ENCODE results near the gene KCNAB2. TPM values are rescaled to one million over a fixed set of nuclear protein-coding genes. Genes with fewer than 3 reads are reported as not detected.

KCNAB2 gene
- total RNA-seq, 1 experiment from 2014 or later, result 4.7 TPM

GRCh38 chr1:6145396-6145750 lies 99.7 kb downstream of the KCNAB2 start:
- Mint-ChIP-seq H3K27me3 (ENCODE audit: unreplicated experiment) (peaks cover 25% of the 10 kb centered on the region), H3K4me3 (ENCODE audit: low read depth, unreplicated experiment) (no peak overlapping the region), H3K36me3 (ENCODE audit: insufficient read depth, unreplicated experiment) (no peaks in the 10 kb centered on the region), H3K9me3 (ENCODE audit: low read depth, unreplicated experiment) (no peaks in the 10 kb centered on the region), H3K27ac (ENCODE audit: unreplicated experiment) (no peak overlapping the region), H3K4me1 (ENCODE audit: low read depth, unreplicated experiment) (peaks cover 7% of the 10 kb centered on the region)
- CTCF ChIA-PET, result no interaction called here
- BruUV-seq (replicated peaks), result no TSS peak
- no peak for DNase-seq
- TF ChIP-seq, protein P1, sequence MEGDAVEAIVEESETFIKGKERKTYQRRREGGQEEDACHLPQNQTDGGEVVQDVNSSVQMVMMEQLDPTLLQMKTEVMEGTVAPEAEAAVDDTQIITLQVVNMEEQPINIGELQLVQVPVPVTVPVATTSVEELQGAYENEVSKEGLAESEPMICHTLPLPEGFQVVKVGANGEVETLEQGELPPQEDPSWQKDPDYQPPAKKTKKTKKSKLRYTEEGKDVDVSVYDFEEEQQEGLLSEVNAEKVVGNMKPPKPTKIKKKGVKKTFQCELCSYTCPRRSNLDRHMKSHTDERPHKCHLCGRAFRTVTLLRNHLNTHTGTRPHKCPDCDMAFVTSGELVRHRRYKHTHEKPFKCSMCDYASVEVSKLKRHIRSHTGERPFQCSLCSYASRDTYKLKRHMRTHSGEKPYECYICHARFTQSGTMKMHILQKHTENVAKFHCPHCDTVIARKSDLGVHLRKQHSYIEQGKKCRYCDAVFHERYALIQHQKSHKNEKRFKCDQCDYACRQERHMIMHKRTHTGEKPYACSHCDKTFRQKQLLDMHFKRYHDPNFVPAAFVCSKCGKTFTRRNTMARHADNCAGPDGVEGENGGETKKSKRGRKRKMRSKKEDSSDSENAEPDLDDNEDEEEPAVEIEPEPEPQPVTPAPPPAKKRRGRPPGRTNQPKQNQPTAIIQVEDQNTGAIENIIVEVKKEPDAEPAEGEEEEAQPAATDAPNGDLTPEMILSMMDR (IDR thresholded peaks at IDR 0.05; ENCODE audit: unreplicated experiment), result no peak
- intact Hi-C loops (cut with micrococcal nuclease; ENCODE audit: unreplicated experiment), result no loop called here

- TF ChIP-seq, protein P1 (IDR thresholded peaks at IDR 0.05; ENCODE audit: unreplicated experiment), result no peak
- H3K4me1 Mint-ChIP-seq (ENCODE audit: low read depth, unreplicated experiment), result peaks cover 7% of the 10 kb centered on the region
- no peak overlapping the region for H3K27ac Mint-ChIP-seq (ENCODE audit: unreplicated experiment)
- H3K36me3 Mint-ChIP-seq (ENCODE audit: insufficient read depth, unreplicated experiment), result no peaks in the 10 kb centered on the region
- no TSS peak for BruUV-seq (replicated peaks)
- peaks cover 25% of the 10 kb centered on the region for H3K27me3 Mint-ChIP-seq (ENCODE audit: unreplicated experiment)
- CTCF ChIA-PET, result no interaction called here
- H3K4me3 Mint-ChIP-seq (ENCODE audit: low read depth, unreplicated experiment), result no peak overlapping the region
- no peak for DNase-seq
- no peaks in the 10 kb centered on the region for H3K9me3 Mint-ChIP-seq (ENCODE audit: low read depth, unreplicated experiment)
- intact Hi-C loops (cut with micrococcal nuclease; ENCODE audit: unreplicated experiment), result no loop called here
Measured at GRCh38 chr1:6145864-6146410, 100.2 kb downstream of the KCNAB2 start.

DNA sequence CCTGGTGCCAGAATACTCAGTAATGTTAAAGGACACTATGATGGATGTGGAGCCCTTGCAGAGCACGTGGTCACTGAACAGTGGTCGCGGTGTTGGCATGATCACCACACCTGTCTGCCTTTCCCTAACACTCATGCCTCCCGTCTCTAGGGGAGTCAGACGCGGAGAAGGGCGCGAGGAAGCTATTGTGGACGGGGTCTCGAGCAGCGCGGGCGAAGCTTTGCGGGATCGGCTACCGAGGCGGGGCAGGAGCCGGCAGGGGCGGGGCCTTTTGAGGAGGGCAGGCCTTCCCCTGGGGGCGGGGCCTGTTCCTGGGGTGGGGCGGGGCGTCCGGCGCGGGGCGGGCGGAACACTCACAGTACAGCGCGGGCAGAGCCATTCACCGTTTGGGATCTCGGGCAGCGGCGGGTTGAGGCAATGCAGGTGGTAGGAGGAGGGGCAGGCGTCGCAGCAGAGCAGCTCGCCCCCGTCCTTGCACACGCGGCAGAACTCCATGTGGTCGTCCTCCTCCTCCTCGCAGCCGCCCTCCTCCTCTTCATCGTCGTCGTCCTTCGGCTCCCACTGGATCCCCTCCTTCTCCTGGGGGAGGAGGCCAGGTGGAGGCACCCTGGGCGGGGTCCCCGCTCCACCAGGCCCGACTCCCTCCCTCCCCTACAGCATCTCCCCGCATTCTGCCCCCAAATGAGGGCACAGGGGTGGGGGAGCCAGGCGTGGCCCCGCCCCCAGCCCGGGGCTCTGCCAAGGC lies 103.0 kb downstream of the KCNAB2 start:
- Mint-ChIP-seq H3K9me3 (ENCODE audit: low read depth, unreplicated experiment) (no peaks in the 10 kb centered on the region), H3K36me3 (ENCODE audit: insufficient read depth, unreplicated experiment) (no peaks in the 10 kb centered on the region), H3K27me3 (ENCODE audit: unreplicated experiment) (peaks cover 25% of the 10 kb centered on the region), H3K27ac (ENCODE audit: unreplicated experiment) (no peak overlapping the region), H3K4me1 (ENCODE audit: low read depth, unreplicated experiment) (peaks cover 7% of the 10 kb centered on the region), H3K4me3 (ENCODE audit: low read depth, unreplicated experiment) (no peak overlapping the region)
- CTCF ChIA-PET, result no interaction called here
- no TSS peak for BruUV-seq (replicated peaks)
- peak; percentile 44 for DNase-seq
- intact Hi-C loops (cut with micrococcal nuclease; ENCODE audit: unreplicated experiment), result no loop called here
- TF ChIP-seq, protein P1 (IDR thresholded peaks at IDR 0.05; ENCODE audit: unreplicated experiment), result no peak

GRCh38 chr1:6149597-6149996 lies 103.9 kb downstream of the KCNAB2 start:
- H3K4me3 Mint-ChIP-seq (ENCODE audit: low read depth, unreplicated experiment), result no peak overlapping the region

More at GRCh38 chr1:6149597-6149996, 103.9 kb downstream of the KCNAB2 start:
- intact Hi-C loops (cut with micrococcal nuclease; ENCODE audit: unreplicated experiment), result no loop called here
- Mint-ChIP-seq H3K4me1 (ENCODE audit: low read depth, unreplicated experiment) (no peaks in the 10 kb centered on the region), H3K27ac (ENCODE audit: unreplicated experiment) (no peak overlapping the region), H3K36me3 (ENCODE audit: insufficient read depth, unreplicated experiment) (no peaks in the 10 kb centered on the region), H3K27me3 (ENCODE audit: unreplicated experiment) (peaks cover 15% of the 10 kb centered on the region), H3K9me3 (ENCODE audit: low read depth, unreplicated experiment) (no peaks in the 10 kb centered on the region)
- BruUV-seq (replicated peaks), result no TSS peak
- DNase-seq, result no peak
- TF ChIP-seq, protein P1 (IDR thresholded peaks at IDR 0.05; ENCODE audit: unreplicated experiment), result no peak
- CTCF ChIA-PET, result no interaction called here
